RWPE2 (cell line): ENCODE data around the gene ARMC5.

Experiments used
- ATAC-seq: fragments of 200-7000 bp; cut with Tn5 transposase; 3 replicates; pipeline ENCODE4 v1.9.1; 2021; ENCODE audit warnings: low read depth
- DNase-seq: peaks from one replicate; pipeline ENCODE4 v3.0.0-alpha.2; 2020; ENCODE audit warnings: low spot score
- H3K27ac ChIP-seq: fragments of 450-650 bp; 2 replicates; pipeline ENCODE4 v1.5.1; 2017; ENCODE audit warnings: mild to moderate bottlenecking; ENCODE audit not compliant: poor library complexity, severe bottlenecking
- H3K27me3 ChIP-seq: fragments of 250-450 bp; sonication (Bioruptor Pico); 2 replicates; pipeline ENCODE4 v1.5.1; 2021; ENCODE audit warnings: mild to moderate bottlenecking, moderate library complexity; ENCODE audit not compliant: insufficient read depth, poor library complexity, severe bottlenecking
- H3K36me3 ChIP-seq: fragments of 250-450 bp; sonication (Bioruptor Pico); 2 replicates; pipeline ENCODE4 v1.5.1; 2020; ENCODE audit warnings: low read depth, mild to moderate bottlenecking, moderate library complexity
- H3K4me1 ChIP-seq: fragments of 250-450 bp; sonication (Bioruptor Pico); 2 replicates; pipeline ENCODE4 v1.5.1; 2021; ENCODE audit warnings: mild to moderate bottlenecking, moderate library complexity; ENCODE audit not compliant: insufficient read depth, poor library complexity, severe bottlenecking
- H3K4me3 ChIP-seq: fragments of 250-450 bp; sonication (Bioruptor Pico); 2 replicates; pipeline ENCODE4 v1.5.1; 2021; ENCODE audit warnings: mild to moderate bottlenecking, moderate library complexity; ENCODE audit not compliant: severe bottlenecking
- H3K9me3 ChIP-seq: fragments of 250-450 bp; sonication (Bioruptor Pico); 2 replicates; pipeline ENCODE4 v1.5.1; 2021; ENCODE audit warnings: mild to moderate bottlenecking, moderate library complexity; ENCODE audit not compliant: severe bottlenecking
- TF ChIP-seq, protein P1 (sequence below): fragments of 450-650 bp; IDR thresholded peaks from one replicate; pipeline ENCODE4 v1.5.1; 2017; ENCODE audit warnings: mild to moderate bottlenecking, moderate library complexity; ENCODE audit not compliant: poor library complexity, severe bottlenecking

Gene ARMC5

GRCh38 chr16:31427441-31428278, 31.6 kb upstream of the ARMC5 start:
- Histone ChIP-seq H3K4me1 (peaks cover 3% of the 10 kb centered on the region), H3K27ac (no peak overlapping the region), H3K9me3 (no peaks in the 10 kb centered on the region), H3K36me3 (no peaks in the 10 kb centered on the region), H3K27me3 (no peaks in the 10 kb centered on the region), H3K4me3 (peak overlapping the region; percentile 29)
- DNase-seq (peak; percentile 61), ATAC-seq (peak; percentile 28; the same call in 1 of the 3 replicates)
- TF ChIP-seq, protein P1, sequence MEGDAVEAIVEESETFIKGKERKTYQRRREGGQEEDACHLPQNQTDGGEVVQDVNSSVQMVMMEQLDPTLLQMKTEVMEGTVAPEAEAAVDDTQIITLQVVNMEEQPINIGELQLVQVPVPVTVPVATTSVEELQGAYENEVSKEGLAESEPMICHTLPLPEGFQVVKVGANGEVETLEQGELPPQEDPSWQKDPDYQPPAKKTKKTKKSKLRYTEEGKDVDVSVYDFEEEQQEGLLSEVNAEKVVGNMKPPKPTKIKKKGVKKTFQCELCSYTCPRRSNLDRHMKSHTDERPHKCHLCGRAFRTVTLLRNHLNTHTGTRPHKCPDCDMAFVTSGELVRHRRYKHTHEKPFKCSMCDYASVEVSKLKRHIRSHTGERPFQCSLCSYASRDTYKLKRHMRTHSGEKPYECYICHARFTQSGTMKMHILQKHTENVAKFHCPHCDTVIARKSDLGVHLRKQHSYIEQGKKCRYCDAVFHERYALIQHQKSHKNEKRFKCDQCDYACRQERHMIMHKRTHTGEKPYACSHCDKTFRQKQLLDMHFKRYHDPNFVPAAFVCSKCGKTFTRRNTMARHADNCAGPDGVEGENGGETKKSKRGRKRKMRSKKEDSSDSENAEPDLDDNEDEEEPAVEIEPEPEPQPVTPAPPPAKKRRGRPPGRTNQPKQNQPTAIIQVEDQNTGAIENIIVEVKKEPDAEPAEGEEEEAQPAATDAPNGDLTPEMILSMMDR, result no peak

DNA sequence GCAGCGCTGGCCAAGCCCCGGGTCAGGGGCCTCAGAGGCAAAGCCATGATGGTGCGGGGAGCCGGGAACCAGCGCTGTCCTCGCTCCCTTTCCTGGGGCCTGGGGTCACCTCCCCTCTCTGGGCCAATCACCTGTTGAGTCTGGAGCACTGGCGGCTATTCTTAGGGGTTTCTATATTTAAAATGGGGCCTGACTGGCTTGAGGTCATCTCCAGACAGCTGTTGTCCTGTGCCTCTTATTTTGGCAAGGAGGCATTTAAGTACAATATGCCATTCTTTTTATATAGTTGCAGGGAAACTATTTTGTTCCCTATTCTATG, 31.1 kb upstream of the ARMC5 start, which contains the start of gene COX6A2:
Gene COX6A2, minus strand, starts transcription at position 82 of the 319 bp plus-strand sequence. Its CDS starts 35 bp downstream, at position 47.
- H3K4me3 ChIP-seq, result peak within 1 kb of the TSS; percentile 29
- no peaks in the 10 kb centered on the region for H3K9me3 ChIP-seq
- H3K36me3 ChIP-seq, result no peaks in the 10 kb centered on the region
- TF ChIP-seq, protein P1, result no peak
- H3K27ac ChIP-seq, result no peak within 1 kb of the TSS
- DNase-seq (peak; percentile 32), ATAC-seq (no peak)
- H3K4me1 ChIP-seq, result peaks cover 3% of the 10 kb centered on the region
- no peaks in the 10 kb centered on the region for H3K27me3 ChIP-seq

- Histone ChIP-seq H3K4me3 (no peak overlapping the region), H3K9me3 (no peaks in the 10 kb centered on the region), H3K36me3 (no peaks in the 10 kb centered on the region), H3K4me1 (peaks cover 3% of the 10 kb centered on the region), H3K27me3 (no peaks in the 10 kb centered on the region), H3K27ac (no peak overlapping the region)
- TF ChIP-seq, protein P1, result no peak
- peak; percentile 4 for DNase-seq
- peak; percentile 74 for ATAC-seq
Measured at GRCh38 chr16:31428638-31429247, 30.6 kb upstream of the ARMC5 start.

DNA sequence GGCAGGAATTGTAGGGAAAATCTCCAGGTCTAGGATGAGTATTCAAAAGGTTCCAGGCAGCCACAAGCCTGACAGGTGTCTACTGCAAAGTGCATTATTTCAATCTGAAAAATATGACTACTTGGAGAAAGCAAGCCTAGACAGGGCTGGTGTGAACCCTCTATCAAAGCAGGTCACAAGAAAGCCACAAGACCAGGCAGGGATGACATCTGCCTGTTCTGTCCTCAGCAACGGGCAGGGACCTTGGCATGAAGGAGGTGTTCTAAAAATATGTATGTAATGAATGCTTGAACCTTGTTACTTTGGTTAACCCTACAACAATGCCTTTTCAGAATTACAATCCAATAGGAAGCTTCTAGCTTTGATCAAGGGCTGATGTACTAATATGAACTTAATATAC, 30.0 kb upstream of the ARMC5 start:
- Histone ChIP-seq H3K27me3 (no peaks in the 10 kb centered on the region), H3K4me3 (no peak overlapping the region), H3K36me3 (no peaks in the 10 kb centered on the region), H3K4me1 (peaks cover 3% of the 10 kb centered on the region), H3K27ac (no peak overlapping the region), H3K9me3 (no peaks in the 10 kb centered on the region)
- TF ChIP-seq, protein P1, result no peak
- DNase-seq (peak; percentile 3), ATAC-seq (no peak)
